Stimulated activated CD8-positive, alpha-beta memory T cell treated with anti-CD3 and anti-CD28 coated beads, Interleukin-4, amount 100 ng/mL, for 24 hours (primary cell): ENCODE data around the gene A4GALT.

ENCODE experiments used
- DNase-seq: peaks from one replicate; pipeline ENCODE4 v3.0.0-alpha.2; 2020; ENCODE audit warnings: low read depth

A4GALT gene

GRCh38 chr22:42648368-42649245, 72.1 kb downstream of the A4GALT start:
- DNase-seq = peak; percentile 27

DNA sequence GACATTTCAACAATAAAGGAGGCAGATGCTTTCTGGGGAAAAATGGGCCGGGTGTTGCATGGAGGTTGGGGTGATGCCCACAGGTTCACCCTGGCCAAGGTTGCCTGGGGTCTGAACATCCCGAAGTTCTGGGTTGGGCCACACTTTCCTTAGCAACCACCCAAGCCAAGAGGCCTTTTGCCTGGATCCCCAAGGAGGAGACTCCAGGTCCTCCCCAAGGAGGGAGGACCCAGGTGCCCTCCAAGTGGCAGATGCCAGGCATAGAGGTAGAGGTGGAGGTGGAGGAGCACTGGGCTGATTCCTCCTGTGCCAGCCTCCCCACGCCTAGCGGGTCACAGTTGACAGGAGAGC, 72.7 kb downstream of the A4GALT start:
- DNase-seq = no peak

DNA sequence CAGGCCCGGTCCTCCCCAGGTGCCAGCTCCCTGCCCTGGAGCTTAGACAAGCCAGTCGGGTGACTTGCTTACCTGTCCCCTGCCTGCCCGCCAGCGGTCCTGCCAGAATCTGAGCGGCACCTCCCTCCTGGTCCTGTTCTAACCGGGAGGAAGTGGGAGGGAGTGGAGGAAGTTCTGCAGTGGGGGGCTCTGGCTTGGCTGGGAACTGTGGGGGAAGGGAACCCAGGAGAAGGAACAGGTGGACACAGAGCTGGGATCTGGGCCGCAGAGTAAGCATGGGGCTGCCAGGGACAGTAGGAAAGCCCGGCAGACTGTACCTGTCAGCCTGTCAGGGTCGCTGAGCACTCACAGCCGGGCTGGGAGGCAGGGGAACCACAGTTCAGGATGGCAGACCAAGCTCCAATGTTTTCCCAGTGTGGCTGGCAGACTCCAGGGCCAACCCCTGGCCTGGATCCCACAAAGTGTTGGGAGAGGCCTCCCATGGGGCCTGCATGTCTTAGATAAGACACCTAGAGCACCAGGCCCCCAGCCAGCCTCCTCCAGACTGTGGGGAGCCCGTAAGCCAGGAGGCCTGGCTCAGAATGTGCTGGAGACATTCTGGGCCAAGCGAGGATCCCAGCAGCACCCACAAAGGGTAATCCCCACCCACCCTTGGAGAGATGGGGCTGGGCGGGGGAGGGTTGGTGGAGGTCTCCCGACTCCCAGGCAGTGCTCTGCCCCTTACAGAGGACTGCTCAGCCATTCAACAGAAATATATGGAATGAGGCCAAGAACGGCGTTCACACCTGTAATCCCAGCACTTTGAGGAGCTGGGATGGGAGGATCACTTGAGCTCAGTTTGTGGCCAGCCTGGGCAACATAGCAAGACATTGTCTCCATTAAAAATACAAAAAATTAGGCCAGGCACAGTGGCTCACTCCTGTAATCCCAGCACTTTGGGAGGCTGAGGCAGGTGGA, 73.8 kb downstream of the A4GALT start:
- DNase-seq = no peak

- no peak for DNase-seq
Measured at GRCh38 chr22:42645938-42646568, 74.6 kb downstream of the A4GALT start.

DNA sequence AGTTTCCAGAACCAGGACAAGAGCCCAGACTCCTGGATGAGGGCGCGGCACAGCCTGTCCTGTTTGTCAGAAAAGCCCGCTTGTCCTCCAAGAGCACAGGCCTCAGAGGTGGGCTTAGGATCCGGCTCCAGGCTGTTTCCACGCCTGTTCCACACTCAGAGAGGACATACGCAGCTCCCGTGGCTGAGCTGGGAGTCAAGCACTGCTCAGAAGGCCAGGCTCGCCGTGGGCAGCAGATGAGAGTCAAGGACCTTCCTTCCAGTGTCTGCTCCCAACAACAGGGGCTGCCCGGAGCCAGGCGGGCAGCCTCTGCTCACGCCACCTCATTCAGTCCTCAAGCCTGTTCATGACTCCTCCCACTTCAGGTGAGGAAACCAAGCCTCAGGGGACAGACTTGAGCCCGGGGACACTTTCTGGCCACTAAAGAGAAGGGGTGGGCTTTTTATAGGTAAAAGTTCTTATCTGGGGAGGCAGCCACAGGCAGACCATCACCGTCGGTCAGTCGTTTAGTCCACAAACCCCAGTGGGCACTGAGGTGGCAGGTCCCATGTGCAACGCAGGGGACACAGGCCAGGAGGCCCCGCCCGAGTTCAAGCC, 75.2 kb downstream of the A4GALT start:
- DNase-seq = no peak

GRCh38 chr22:42644422-42645340, 76.0 kb downstream of the A4GALT start:
- DNase-seq = no peak

DNA sequence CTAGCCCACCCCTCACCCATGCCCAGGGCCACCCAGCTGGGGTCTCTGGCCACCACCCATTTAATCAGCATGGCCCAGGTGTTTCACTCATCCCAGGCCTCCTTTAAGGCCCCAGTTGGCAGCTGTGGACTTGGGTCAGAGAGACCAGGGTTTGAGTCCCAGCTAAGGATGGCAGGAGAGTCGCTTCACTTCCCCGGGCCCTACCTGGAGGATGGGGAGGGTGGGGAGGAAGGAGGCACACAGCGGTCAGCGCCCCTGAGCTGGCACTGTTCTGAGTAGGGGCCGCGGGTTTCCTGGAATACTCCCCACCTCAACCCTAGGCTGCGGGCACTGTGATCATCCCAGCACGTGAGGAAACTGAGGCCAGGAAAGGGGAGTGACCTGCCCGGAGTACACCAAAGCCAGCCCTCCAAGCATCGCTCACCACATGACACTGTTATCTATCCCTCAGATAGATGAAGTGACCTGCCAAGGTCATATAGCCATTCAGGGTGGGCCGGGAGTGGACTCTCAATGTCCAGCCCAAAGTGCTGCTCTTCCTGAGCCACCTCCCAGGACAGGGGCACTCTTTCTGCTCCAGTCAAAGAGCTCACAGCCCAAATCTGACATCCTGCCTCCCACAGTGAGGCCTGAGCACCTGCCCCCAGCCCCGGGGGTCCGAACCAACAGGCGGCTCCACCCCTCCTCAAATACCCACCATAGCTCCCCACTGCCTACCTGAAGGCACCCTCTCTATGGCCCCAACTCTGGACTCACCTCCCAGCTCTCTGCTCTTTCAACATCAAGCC, 76.8 kb downstream of the A4GALT start:
- DNase-seq = no peak

DNA sequence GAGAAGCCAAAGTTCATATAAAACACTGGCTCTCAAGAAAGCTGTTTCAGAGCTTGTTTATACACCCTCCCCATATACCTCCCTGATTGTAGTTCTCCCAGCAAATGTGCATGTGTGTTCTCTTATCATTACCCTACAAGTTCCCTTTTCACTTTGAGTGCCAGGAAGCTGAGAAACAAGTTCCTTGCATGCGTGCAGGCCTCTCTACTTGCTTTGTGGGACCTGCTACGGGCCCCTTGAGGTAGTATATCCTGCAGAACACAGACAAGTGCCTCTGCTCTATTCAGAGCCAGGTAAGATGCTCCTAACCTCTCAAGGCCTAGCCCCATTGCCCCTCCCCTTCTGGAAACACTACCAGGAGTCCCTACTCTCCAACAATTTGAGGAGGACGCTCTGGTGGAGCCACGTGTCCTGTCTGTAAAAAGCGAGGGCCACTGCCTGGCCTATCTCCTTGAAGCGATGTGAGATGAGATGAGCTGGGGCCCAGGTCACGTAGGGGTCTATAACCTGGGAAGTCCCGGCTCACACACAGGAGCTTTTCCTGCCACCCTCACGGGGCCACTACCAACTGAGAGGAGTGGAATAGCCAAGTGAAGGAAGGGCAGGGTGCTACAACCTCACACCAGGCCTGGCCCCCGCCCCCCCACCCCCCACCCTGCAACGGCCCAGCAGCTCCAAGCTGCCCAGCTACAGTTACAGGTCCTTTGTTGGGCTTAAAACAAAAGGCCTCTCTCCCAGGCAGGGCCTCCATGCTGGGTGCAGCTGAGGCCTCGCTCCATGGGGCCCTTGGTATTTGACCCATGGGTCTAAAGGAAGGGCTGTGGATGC, 77.7 kb downstream of the A4GALT start:
- no peak for DNase-seq
